Mesenchymal stem cell (in vitro differentiated cells and primary cell): Measurements from ENCODE around the gene UGT1A8.

Experiments
- DNase-seq: peaks from one replicate; pipeline ENCODE4 v3.0.0-alpha.2; 2013
- H2AFZ ChIP-seq: one replicate; pipeline ENCODE4 v1.6.1; 2013; ENCODE audit warnings: low read depth, mild to moderate bottlenecking, control low read depth, inconsistent platforms, low read length, moderate library complexity
- H2AK5ac ChIP-seq: 2 replicates; pipeline ENCODE4 v1.6.1; 2013; ENCODE audit warnings: low read length, moderate library complexity, mild to moderate bottlenecking, inconsistent platforms; ENCODE audit not compliant: severe bottlenecking
- H2BK120ac ChIP-seq: one replicate; pipeline ENCODE4 v1.6.1; 2013; ENCODE audit warnings: low read depth, mild to moderate bottlenecking, inconsistent platforms, low read length, moderate library complexity
- H2BK12ac ChIP-seq, 2 experiments: one replicate each; pipeline ENCODE4 v1.6.1; 2013; ENCODE audit warnings: inconsistent platforms in 2 of 2, low read length in 2 of 2, mild to moderate bottlenecking in 2 of 2, moderate library complexity in 2 of 2, control low read depth in 1 of 2
- H2BK15ac ChIP-seq: one replicate; pipeline ENCODE4 v1.6.1; 2013; ENCODE audit warnings: mild to moderate bottlenecking, low read depth, inconsistent platforms; ENCODE audit not compliant: poor library complexity, severe bottlenecking
- H2BK5ac ChIP-seq: 2 replicates; pipeline ENCODE4 v1.6.1; 2013; ENCODE audit warnings: low read depth, mild to moderate bottlenecking, low read length, control low read depth, inconsistent platforms; ENCODE audit not compliant: poor library complexity, severe bottlenecking
- H3K14ac ChIP-seq, 2 experiments: one replicate each; pipeline ENCODE4 v1.6.1; 2013; ENCODE audit warnings: inconsistent platforms in 2 of 2, low read length in 2 of 2, control low read depth in 1 of 2, mild to moderate bottlenecking in 1 of 2, moderate library complexity in 1 of 2
- H3K18ac ChIP-seq, 2 experiments: one replicate each; pipeline ENCODE4 v1.6.1; 2013; ENCODE audit warnings: inconsistent platforms in 2 of 2, low read length in 2 of 2, control low read depth in 1 of 2, low read depth in 1 of 2, mild to moderate bottlenecking in 1 of 2
- H3K23ac ChIP-seq, 2 experiments: one replicate each; pipeline ENCODE4 v1.6.1; 2013; ENCODE audit warnings: inconsistent platforms in 2 of 2, low read length in 2 of 2, mild to moderate bottlenecking in 2 of 2, moderate library complexity in 2 of 2, control low read depth in 1 of 2
- H3K27ac ChIP-seq: 2 replicates; pipeline ENCODE4 v1.5.1; 2013; ENCODE audit warnings: mild to moderate bottlenecking, moderate library complexity, low read length, control low read depth, inconsistent platforms; ENCODE audit not compliant: poor library complexity, severe bottlenecking
- H3K27me3 ChIP-seq, 2 experiments: 2 replicates each; pipeline versions ENCODE4 v1.6.1 to v1.7.0; 2013; ENCODE audit warnings: low read length in 2 of 2, mild to moderate bottlenecking in 2 of 2, moderate library complexity in 2 of 2, control low read depth in 1 of 2, inconsistent platforms in 1 of 2; ENCODE audit not compliant: control insufficient read depth in 1 of 2, insufficient read depth in 1 of 2
- H3K36me3 ChIP-seq, 2 experiments: 2 replicates each; pipeline versions ENCODE4 v1.6.1 to v1.7.0; 2013; ENCODE audit warnings: low read length in 2 of 2, control low read depth in 1 of 2, inconsistent platforms in 1 of 2, low read depth in 1 of 2, mild to moderate bottlenecking in 1 of 2; ENCODE audit not compliant: insufficient read depth in 2 of 2, control insufficient read depth in 1 of 2
- H3K4ac ChIP-seq, 2 experiments: one replicate each; pipeline ENCODE4 v1.6.1; 2013; ENCODE audit warnings: inconsistent platforms in 2 of 2, low read length in 2 of 2, mild to moderate bottlenecking in 2 of 2, moderate library complexity in 2 of 2, control low read depth in 1 of 2, low read depth in 1 of 2
- H3K4me1 ChIP-seq: 2 replicates; pipeline ENCODE4 v1.6.1; 2013; ENCODE audit warnings: low read depth, low read length, control low read depth; ENCODE audit not compliant: control insufficient read depth, insufficient read depth
- H3K4me2 ChIP-seq: 2 replicates; pipeline ENCODE4 v1.6.1; 2013; ENCODE audit warnings: low read length, mild to moderate bottlenecking, inconsistent platforms; ENCODE audit not compliant: poor library complexity, severe bottlenecking
- H3K4me3 ChIP-seq, 2 experiments: 2 replicates each; pipeline versions ENCODE4 v1.5.1 to v1.7.0; 2013; ENCODE audit warnings: low read length in 2 of 2, mild to moderate bottlenecking in 2 of 2, control low read depth in 1 of 2, low read depth in 1 of 2; ENCODE audit not compliant: insufficient read depth in 1 of 2
- H3K79me1 ChIP-seq: replicated peaks from 2 replicates; pipeline ENCODE4 v1.6.1; 2013; ENCODE audit warnings: mild to moderate bottlenecking, control low read depth, low read length, inconsistent platforms; ENCODE audit not compliant: poor library complexity, severe bottlenecking
- H3K9ac ChIP-seq: 2 replicates; pipeline ENCODE4 v1.7.0; 2013; ENCODE audit warnings: mild to moderate bottlenecking, low read length, moderate library complexity
- H3K9me3 ChIP-seq: 2 replicates; pipeline ENCODE4 v1.7.0; 2013; ENCODE audit warnings: mild to moderate bottlenecking, low read length; ENCODE audit not compliant: control insufficient read depth
- H4K8ac ChIP-seq: one replicate; pipeline ENCODE4 v1.6.1; 2013; ENCODE audit warnings: inconsistent platforms, mild to moderate bottlenecking, low read length, moderate library complexity
- H4K91ac ChIP-seq: one replicate; pipeline ENCODE4 v1.6.1; 2013; ENCODE audit warnings: mild to moderate bottlenecking, low read length, inconsistent platforms
- WGBS: methylation state at CpG from one replicate; pipeline ENCODE4 v1.1.7; 2013; ENCODE audit warnings: mixed read lengths; 5-methylcytosine and 5-hydroxymethylcytosine counted together

Gene UGT1A8

DNA sequence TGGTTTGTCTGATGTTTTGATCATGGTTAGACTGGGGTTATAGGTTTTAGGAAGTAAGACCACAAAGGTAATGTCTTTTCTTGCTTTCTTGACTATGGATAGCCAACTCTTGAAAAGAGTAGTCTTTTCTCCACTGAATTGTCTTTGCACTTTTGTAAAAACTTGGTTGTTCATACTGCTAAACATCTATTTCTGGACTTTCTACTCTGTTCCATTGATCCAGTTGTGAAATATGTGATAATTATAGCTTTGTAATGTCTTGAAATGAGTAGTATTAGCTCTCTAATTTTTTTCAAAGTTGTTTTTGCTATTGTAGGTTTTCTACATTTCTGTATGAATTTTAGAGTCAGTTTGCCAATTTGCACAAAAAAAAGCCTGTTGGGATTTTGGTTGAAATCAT is 41.2 kb downstream of the UGT1A8 start:
- no peak overlapping the region for H3K4ac ChIP-seq
- no peak overlapping the region for H2BK12ac ChIP-seq
- no peak overlapping the region for H2BK120ac ChIP-seq
- no peak overlapping the region for H3K9ac ChIP-seq
- no peak overlapping the region for H3K14ac ChIP-seq
- H4K8ac ChIP-seq: no peak overlapping the region
- H2BK5ac ChIP-seq: no peak overlapping the region
- no peak overlapping the region for H3K18ac ChIP-seq
- no peak overlapping the region for H2AFZ ChIP-seq
- H4K91ac ChIP-seq: no peak overlapping the region
- no peaks in the 10 kb centered on the region for H3K9me3 ChIP-seq
- H3K27ac ChIP-seq: no peak overlapping the region
- no peak overlapping the region for H3K23ac ChIP-seq
- H2AK5ac ChIP-seq: no peak overlapping the region
- no peak for DNase-seq
- H2BK15ac ChIP-seq: no peak overlapping the region
- no peaks in the 10 kb centered on the region for H3K36me3 ChIP-seq
- peaks cover 2 to 5% of the 10 kb centered on the region in 2 experiments for H3K27me3 ChIP-seq
- H3K4me2 ChIP-seq: no peak overlapping the region
- H3K4me3 ChIP-seq: no peak overlapping the region
- H3K79me1 ChIP-seq: no peaks in the 10 kb centered on the region
- no peaks in the 10 kb centered on the region for H3K4me1 ChIP-seq

- H4K8ac ChIP-seq: no peak overlapping the region
- no peak overlapping the region for H3K27ac ChIP-seq
- H3K18ac ChIP-seq: no peak overlapping the region
- no peak overlapping the region for H2BK120ac ChIP-seq
- no peak overlapping the region for H2AK5ac ChIP-seq
- H3K9ac ChIP-seq: no peak overlapping the region
- H3K79me1 ChIP-seq: no peaks in the 10 kb centered on the region
- H4K91ac ChIP-seq: no peak overlapping the region
- no peak overlapping the region for H3K4ac ChIP-seq
- no peaks in the 10 kb centered on the region for H3K4me1 ChIP-seq
- WGBS: 14% methylated on average over 1 of the region's 1 CpG
- H3K9me3 ChIP-seq: peaks cover 3% of the 10 kb centered on the region
- no peak overlapping the region for H3K4me2 ChIP-seq
- no peak for DNase-seq
- H3K14ac ChIP-seq: no peak overlapping the region
- no peaks in the 10 kb centered on the region for H3K27me3 ChIP-seq
- no peak overlapping the region for H2BK12ac ChIP-seq
- H3K36me3 ChIP-seq: no peaks in the 10 kb centered on the region
- no peak overlapping the region for H2BK5ac ChIP-seq
- H2BK15ac ChIP-seq: no peak overlapping the region
- no peak overlapping the region for H3K4me3 ChIP-seq
- no peak overlapping the region for H2AFZ ChIP-seq
- no peak overlapping the region for H3K23ac ChIP-seq
Measured at GRCh38 chr2:233663911-233664310, 46.5 kb downstream of the UGT1A8 start.

- Histone ChIP-seq H2AFZ (no peak overlapping the region), H3K79me1 (no peaks in the 10 kb centered on the region), H3K4ac (no peak overlapping the region), H3K18ac (no peak overlapping the region), H4K91ac (no peak overlapping the region), H2AK5ac (no peak overlapping the region), H3K4me2 (no peak overlapping the region), H3K4me1 (no peaks in the 10 kb centered on the region), H3K14ac (no peak overlapping the region), H3K36me3 (no peaks in the 10 kb centered on the region), H3K27me3 (no peaks in the 10 kb centered on the region), H3K4me3 (no peak overlapping the region), H3K27ac (no peak overlapping the region), H2BK120ac (no peak overlapping the region), H2BK12ac (no peak overlapping the region), H2BK15ac (no peak overlapping the region), H2BK5ac (no peak overlapping the region), H3K9ac (no peak overlapping the region), H3K23ac (no peak overlapping the region), H3K9me3 (peaks cover 3% of the 10 kb centered on the region), H4K8ac (no peak overlapping the region)
- whole genome bisulfite sequencing: 92% methylated on average over 3 of the region's 4 CpGs
- no peak for DNase-seq
Measured at GRCh38 chr2:233668605-233669260, 51.3 kb downstream of the UGT1A8 start.

- H3K18ac ChIP-seq: no peak within 1 kb of the TSS
- H3K9ac ChIP-seq: no peak within 1 kb of the TSS
- H3K27ac ChIP-seq: no peak within 1 kb of the TSS
- no peak within 1 kb of the TSS for H3K4me3 ChIP-seq
- no peaks in the 10 kb centered on the region for H3K27me3 ChIP-seq
- no peak within 1 kb of the TSS for H2BK12ac ChIP-seq
- H2AK5ac ChIP-seq: no peak within 1 kb of the TSS
- H2BK120ac ChIP-seq: no peak within 1 kb of the TSS
- H3K4ac ChIP-seq: no peak within 1 kb of the TSS
- H4K8ac ChIP-seq: no peak within 1 kb of the TSS
- no peaks in the 10 kb centered on the region for H3K79me1 ChIP-seq
- H4K91ac ChIP-seq: no peak within 1 kb of the TSS
- H3K36me3 ChIP-seq: no peaks in the 10 kb centered on the region
- no peaks in the 10 kb centered on the region for H3K4me1 ChIP-seq
- H2AFZ ChIP-seq: no peak within 1 kb of the TSS
- no peak within 1 kb of the TSS for H3K23ac ChIP-seq
- no peak within 1 kb of the TSS for H2BK15ac ChIP-seq
- H3K4me2 ChIP-seq: no peak within 1 kb of the TSS
- no peak within 1 kb of the TSS for H2BK5ac ChIP-seq
- no peak for DNase-seq
- WGBS: 67% methylated on average over 5 of the region's 5 CpGs
- H3K14ac ChIP-seq: no peak within 1 kb of the TSS
- H3K9me3 ChIP-seq: no peaks in the 10 kb centered on the region
Measured at GRCh38 chr2:233671290-233672161, 54.1 kb downstream of the UGT1A8 start, which contains the start of gene UGT1A9. Gene UGT1A9 (plus strand): TSS chr2:233671898. CDS start chr2:233671935, 37 bp downstream.
